Keratinocyte (primary cell): Measurements from ENCODE around the gene NGB. TPM values are rescaled to one million over a fixed set of nuclear protein-coding genes. Genes with fewer than 3 reads are reported as not detected.

ENCODE experiments used
- DNase-seq: peaks from one replicate; pipeline ENCODE4 v3.0.0-alpha.2; 2011; ENCODE audit warnings: low read depth, missing footprints, low spot score
- FAIRE-seq: peaks from 2 replicates; lab custom pipeline; 2011; peaks lifted over from hg19 to GRCh38; lab: Jason Lieb, UNC
- H2AFZ ChIP-seq: 2 replicates; pipeline ENCODE4 v1.6.0; 2012; ENCODE audit warnings: low read length, control low read depth, inconsistent platforms; ENCODE audit not compliant: control insufficient read depth
- H3K27ac ChIP-seq: 2 replicates; pipeline ENCODE4 v1.5.1; 2011; ENCODE audit warnings: low read length; ENCODE audit not compliant: control insufficient read depth, insufficient read depth
- H3K27me3 ChIP-seq: 3 replicates; pipeline ENCODE4 v1.6.0; 2011; ENCODE audit warnings: low read length; ENCODE audit not compliant: control insufficient read depth, insufficient read depth; ENCODE audit errors: extremely low read depth
- H3K36me3 ChIP-seq, 2 experiments: 2 replicates in 1 of 2; 3 replicates in 1 of 2; pipeline ENCODE4 v1.5.1; 2011; ENCODE audit warnings: low read length in 2 of 2, mild to moderate bottlenecking in 1 of 2; ENCODE audit not compliant: control insufficient read depth in 2 of 2, insufficient read depth in 2 of 2; ENCODE audit errors: extremely low read depth in 1 of 2
- H3K4me1 ChIP-seq: 3 replicates; pipeline ENCODE4 v1.5.1; 2011; ENCODE audit warnings: low read length; ENCODE audit not compliant: control insufficient read depth, insufficient read depth; ENCODE audit errors: extremely low read depth
- H3K4me2 ChIP-seq: 3 replicates; pipeline ENCODE4 v1.6.0; 2011; ENCODE audit warnings: low read depth, low read length; ENCODE audit not compliant: control insufficient read depth, insufficient read depth; ENCODE audit errors: extremely low read depth
- H3K4me3 ChIP-seq, 3 experiments: fragments of 200-600 bp in 1 of 3; sonication (generic) in 1 of 3; 2 replicates in 2 of 3; 3 replicates in 1 of 3; pipeline ENCODE4 v1.5.1; 2011 to 2016; ENCODE audit warnings: low read length in 3 of 3, mild to moderate bottlenecking in 3 of 3, control low read depth in 2 of 3, inconsistent platforms in 1 of 3, low read depth in 1 of 3, mixed read lengths in 1 of 3, mixed run types in 1 of 3, moderate library complexity in 1 of 3; ENCODE audit not compliant: control insufficient read depth in 2 of 3, insufficient read depth in 2 of 3; ENCODE audit errors: extremely low read depth in 1 of 3
- H3K79me2 ChIP-seq: 2 replicates; pipeline ENCODE4 v1.6.0; 2012; ENCODE audit warnings: low read length; ENCODE audit not compliant: control insufficient read depth, insufficient read depth
- H3K9ac ChIP-seq: 3 replicates; pipeline ENCODE4 v1.6.0; 2011; ENCODE audit warnings: low read length; ENCODE audit not compliant: control insufficient read depth, insufficient read depth; ENCODE audit errors: extremely low read depth
- H3K9me1 ChIP-seq: 3 replicates; pipeline ENCODE4 v1.6.0; 2011; ENCODE audit warnings: low read length; ENCODE audit not compliant: control insufficient read depth, insufficient read depth; ENCODE audit errors: extremely low read depth
- H3K9me3 ChIP-seq: 2 replicates; pipeline ENCODE4 v1.5.1; 2012; ENCODE audit warnings: low read depth, low read length; ENCODE audit not compliant: control insufficient read depth
- H4K20me1 ChIP-seq: 3 replicates; pipeline ENCODE4 v1.6.0; 2011; ENCODE audit warnings: low read length; ENCODE audit not compliant: control insufficient read depth, insufficient read depth; ENCODE audit errors: extremely low read depth
- EZH2 ChIP-seq: IDR thresholded peaks from one replicate; pipeline ENCODE4 v1.6.1; 2012; ENCODE audit warnings: inconsistent platforms, mild to moderate bottlenecking, low read length, moderate library complexity
- dilution Hi-C: fragments of 300-500 bp; cut with MboI; formaldehyde crosslinking; loops from one replicate; pipeline ENCODE4 v1.7.0; 2020; ENCODE audit warnings: low sequenced_read_pairs; ENCODE audit not compliant: extremely low pct_ligation_motif_present
- polyA plus RNA-seq, 5 experiments: library from polyadenylated mRNA; depleted of rRNA in 3 of 5; stranded (reverse) in 3 of 5; stranded (forward) in 1 of 5; unstranded in 1 of 5; fragments of >200 nt; gene quantifications; 1 replicate in 1 of 5; 2 replicates in 3 of 5; 3 replicates in 1 of 5; pipeline versions ENCODE4 v1.2.1 to v1.2.3, GENCODE V29; 2011 to 2012; ENCODE audit warnings: missing spikeins in 2 of 5, low read depth in 1 of 5, low replicate concordance in 1 of 5
- TF ChIP-seq, protein P1 (sequence below), 3 experiments: IDR thresholded peaks in 1 of 3; conservative IDR thresholded peaks in 1 of 3; optimal IDR thresholded peaks in 1 of 3; 2 replicates in 2 of 3; 3 replicates in 1 of 3; pipeline versions ENCODE3 to v1.5.1; 2011; ENCODE audit warnings: low read length in 3 of 3, mild to moderate bottlenecking in 3 of 3, moderate library complexity in 2 of 3, control low read depth in 1 of 3, inconsistent platforms in 1 of 3; ENCODE audit not compliant: insufficient read depth in 2 of 3; ENCODE audit errors: extremely low read depth in 1 of 3

Gene NGB
- polyA plus RNA-seq, 1 donor (not counting 4 experiments of a cell fraction or from before 2014, with no cell fraction given) = not detected

DNA sequence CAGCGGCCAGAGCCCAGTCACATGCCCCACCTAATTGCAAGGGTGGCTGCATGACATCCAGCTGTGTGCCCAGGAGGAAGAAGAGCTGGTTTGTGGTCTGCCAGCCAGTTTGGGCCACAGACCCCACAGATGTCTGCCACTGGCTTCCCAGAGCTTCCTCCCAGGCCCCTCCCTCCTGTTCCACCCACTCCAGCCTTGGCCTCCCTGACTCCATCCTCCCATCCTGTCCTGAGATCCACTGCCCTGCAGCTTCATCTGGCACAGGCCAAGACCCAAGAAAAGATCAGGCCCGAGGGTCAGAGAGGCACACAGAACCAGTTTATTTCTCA lies 5.9 kb downstream of the NGB start:
- DNase-seq = no peak
- no peak overlapping the region for H3K4me3 ChIP-seq
- no peaks in the 10 kb centered on the region for H3K9me3 ChIP-seq
- H3K9me1 ChIP-seq = no peaks in the 10 kb centered on the region
- no peaks in the 10 kb centered on the region for H3K79me2 ChIP-seq
- no peak for TF ChIP-seq EZH2
- TF ChIP-seq, protein P1, sequence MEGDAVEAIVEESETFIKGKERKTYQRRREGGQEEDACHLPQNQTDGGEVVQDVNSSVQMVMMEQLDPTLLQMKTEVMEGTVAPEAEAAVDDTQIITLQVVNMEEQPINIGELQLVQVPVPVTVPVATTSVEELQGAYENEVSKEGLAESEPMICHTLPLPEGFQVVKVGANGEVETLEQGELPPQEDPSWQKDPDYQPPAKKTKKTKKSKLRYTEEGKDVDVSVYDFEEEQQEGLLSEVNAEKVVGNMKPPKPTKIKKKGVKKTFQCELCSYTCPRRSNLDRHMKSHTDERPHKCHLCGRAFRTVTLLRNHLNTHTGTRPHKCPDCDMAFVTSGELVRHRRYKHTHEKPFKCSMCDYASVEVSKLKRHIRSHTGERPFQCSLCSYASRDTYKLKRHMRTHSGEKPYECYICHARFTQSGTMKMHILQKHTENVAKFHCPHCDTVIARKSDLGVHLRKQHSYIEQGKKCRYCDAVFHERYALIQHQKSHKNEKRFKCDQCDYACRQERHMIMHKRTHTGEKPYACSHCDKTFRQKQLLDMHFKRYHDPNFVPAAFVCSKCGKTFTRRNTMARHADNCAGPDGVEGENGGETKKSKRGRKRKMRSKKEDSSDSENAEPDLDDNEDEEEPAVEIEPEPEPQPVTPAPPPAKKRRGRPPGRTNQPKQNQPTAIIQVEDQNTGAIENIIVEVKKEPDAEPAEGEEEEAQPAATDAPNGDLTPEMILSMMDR (optimal IDR thresholded peaks at IDR 0.05 in 1 of 3, IDR thresholded peaks at IDR 0.05 in 1 of 3, conservative IDR thresholded peaks at IDR 0.05 in 1 of 3; ENCODE audit: extremely low read depth in 1 of 3, insufficient read depth in 2 of 3, low read length in 3 of 3) = no peak
- peaks cover 8% of the 10 kb centered on the region for H3K4me1 ChIP-seq
- no peak overlapping the region for H3K4me2 ChIP-seq
- no peak overlapping the region for H3K9ac ChIP-seq
- H4K20me1 ChIP-seq = peaks cover 2% of the 10 kb centered on the region
- no peak overlapping the region for H2AFZ ChIP-seq
- no peaks in the 10 kb centered on the region for H3K36me3 ChIP-seq
- dilution Hi-C loops = no loop called here
- H3K27me3 ChIP-seq = peaks cover 31% of the 10 kb centered on the region
- no peak overlapping the region for H3K27ac ChIP-seq
- FAIRE-seq = no peak

- TF ChIP-seq, protein P1 (optimal IDR thresholded peaks at IDR 0.05 in 1 of 3, IDR thresholded peaks at IDR 0.05 in 1 of 3, conservative IDR thresholded peaks at IDR 0.05 in 1 of 3; ENCODE audit: extremely low read depth in 1 of 3, insufficient read depth in 2 of 3, low read length in 3 of 3) = no peak
- TF ChIP-seq EZH2 = no peak
- FAIRE-seq (no peak), DNase-seq (no peak)
- no peak overlapping the region for H2AFZ ChIP-seq
- no peaks in the 10 kb centered on the region for H3K9me1 ChIP-seq
- H3K79me2 ChIP-seq = no peaks in the 10 kb centered on the region
- dilution Hi-C loops = no loop called here
- no peak overlapping the region for H3K4me3 ChIP-seq
- H3K4me2 ChIP-seq = no peak overlapping the region
- peaks cover 6% of the 10 kb centered on the region for H3K4me1 ChIP-seq
- H3K27ac ChIP-seq = no peak overlapping the region
- H4K20me1 ChIP-seq = peaks cover 2% of the 10 kb centered on the region
- peaks cover 27% of the 10 kb centered on the region for H3K27me3 ChIP-seq
- H3K9ac ChIP-seq = no peak overlapping the region
- H3K36me3 ChIP-seq = no peaks in the 10 kb centered on the region
- H3K9me3 ChIP-seq = no peaks in the 10 kb centered on the region
Measured at GRCh38 chr14:77264466-77265186, 6.4 kb downstream of the NGB start.
